ENCODE results near the gene DTX2. TPM values are rescaled to one million over a fixed set of nuclear protein-coding genes. Genes with fewer than 3 reads are reported as not detected.
"Not testable (repeated sequence)": the region's sequence is repeated elsewhere in the genome, so short reads cannot be mapped to it uniquely, and the experiment has no call there.

Gene DTX2
- polyA plus RNA-seq, 6 donors from 2014 or later: 10.2 to 25.2 (median 13.5) TPM

GRCh38 chr7:76526183-76526582, 64.7 kb downstream of the DTX2 start:
- not testable (repeated sequence) for H3K36me3 Mint-ChIP-seq; DNase-seq; H3K27ac Mint-ChIP-seq; H3K27me3 Mint-ChIP-seq; H3K4me1 Mint-ChIP-seq; H3K4me3 Mint-ChIP-seq; ATAC-seq (ENCODE audit: low read depth in 2 of 2); H3K9me3 Mint-ChIP-seq

- H3K27me3 Mint-ChIP-seq; DNase-seq; H3K4me3 Mint-ChIP-seq; H3K9me3 Mint-ChIP-seq; H3K27ac Mint-ChIP-seq; H3K4me1 Mint-ChIP-seq; H3K36me3 Mint-ChIP-seq; ATAC-seq (ENCODE audit: low read depth in 2 of 2): not testable (repeated sequence)
These were observed 70.1 kb downstream of the DTX2 start for GRCh38 chr7:76531643-76532042.

- DNase-seq; H3K27me3 Mint-ChIP-seq; H3K4me3 Mint-ChIP-seq; H3K36me3 Mint-ChIP-seq; H3K4me1 Mint-ChIP-seq; ATAC-seq (ENCODE audit: low read depth in 2 of 2); H3K27ac Mint-ChIP-seq; H3K9me3 Mint-ChIP-seq: not testable (repeated sequence)
These were observed 81.7 kb downstream of the DTX2 start, which contains the start of gene SPDYE16 for GRCh38 chr7:76543197-76543596. SPDYE16 (minus strand) TSS chr7:76543297; CDS start chr7:76541459, 1,838 bp downstream.

GRCh38 chr7:76549025-76549854, 87.7 kb downstream of the DTX2 start:
- peak; percentile 81 for DNase-seq
- not testable (repeated sequence) for H3K9me3 Mint-ChIP-seq, H3K36me3 Mint-ChIP-seq, H3K27me3 Mint-ChIP-seq
- peak; percentile 97 for ATAC-seq (ENCODE audit: low read depth in 2 of 2)
- peak overlapping the region; percentile 90 to 97 (median 94) for H3K4me3 Mint-ChIP-seq
- peaks cover 8 to 26% (median 24%) of the 10 kb centered on the region in 3 donors for H3K4me1 Mint-ChIP-seq
- H3K27ac Mint-ChIP-seq: peak overlapping the region; percentile 86 to 95 (median 92)

GRCh38 chr7:76549855-76550248, 88.3 kb downstream of the DTX2 start:
- DNase-seq; H3K36me3 Mint-ChIP-seq; H3K27me3 Mint-ChIP-seq; H3K9me3 Mint-ChIP-seq; ATAC-seq (ENCODE audit: low read depth in 2 of 2): not testable (repeated sequence)
- Mint-ChIP-seq H3K4me1 (peaks cover 10 to 28% (median 26%) of the 10 kb centered on the region in 3 donors), H3K4me3 (peak overlapping the region; percentile 90 to 97 (median 94)), H3K27ac (peak overlapping the region in 5 of 6 donors; percentile 66 to 89 (median 74))

- peaks cover 11 to 35% (median 28%) of the 10 kb centered on the region in 3 donors for H3K4me1 Mint-ChIP-seq
- H3K27me3 Mint-ChIP-seq; H3K36me3 Mint-ChIP-seq; H3K9me3 Mint-ChIP-seq; ATAC-seq (ENCODE audit: low read depth in 2 of 2); DNase-seq: not testable (repeated sequence)
- H3K27ac Mint-ChIP-seq: peak overlapping the region in 2 of 6 donors; percentile 22 to 58
- H3K4me3 Mint-ChIP-seq: peak overlapping the region in 1 of 8 donors; percentile 64
These were observed 90.5 kb downstream of the DTX2 start for GRCh38 chr7:76551992-76552391.

Other genes with a start within 250 kb of the DTX2 start
- gene HSPB1, start 159.0 kb upstream of the DTX2 start, polyA plus RNA-seq (ENCODE audit: low read depth in 6 of 6): 10 to 100 TPM; 24.3 to 55.2 (median 45.3) TPM
- 1 to 10 TPM in 5 of 6 donors, under 1 TPM in 1; 0.40 to 2.8 (median 2.2) TPM for gene YWHAG, start 102.7 kb upstream of the DTX2 start, polyA plus RNA-seq (ENCODE audit: low read depth in 6 of 6)
- gene SSC4D, start 52.0 kb upstream of the DTX2 start, polyA plus RNA-seq (ENCODE audit: low read depth in 6 of 6): not detected
- 1 to 10 TPM in 5 of 6 donors, under 1 TPM in 1; 0.29 to 4.6 (median 4.0) TPM for gene ZP3, start 36.8 kb upstream of the DTX2 start, polyA plus RNA-seq (ENCODE audit: low read depth in 6 of 6)
- under 1 TPM in 3 of 6 donors, not detected in 3; 0.13 to 0.74 (median 0.21) TPM for gene UPK3B, start 48.8 kb downstream of the DTX2 start, polyA plus RNA-seq (ENCODE audit: low read depth in 6 of 6)
- gene SPDYE16, start 81.6 kb downstream of the DTX2 start, polyA plus RNA-seq (ENCODE audit: low read depth in 6 of 6): under 1 TPM in 3 of 6 donors, not detected in 3; 0.08 to 0.15 (median 0.09) TPM
- 10 to 100 TPM in 1 of 6 donors, 1 to 10 TPM in 4, under 1 TPM in 1; 0.36 to 16.2 (median 4.7) TPM for gene POMZP3, start 165.6 kb downstream of the DTX2 start, polyA plus RNA-seq (ENCODE audit: low read depth in 6 of 6)

Data from naive B cell (primary cell).